GM21367 (cell line): ENCODE data around the gene SLC5A2.
A peak's percentile ranks its signal among the peaks of the same experiment; 100 is the strongest.

Experiments used
- ATAC-seq: cut with Tn5 transposase; IDR thresholded peaks from one replicate; pipeline ENCODE4 v1.9.1; 2021; ENCODE audit not compliant: unreplicated experiment

The SLC5A2 gene

DNA sequence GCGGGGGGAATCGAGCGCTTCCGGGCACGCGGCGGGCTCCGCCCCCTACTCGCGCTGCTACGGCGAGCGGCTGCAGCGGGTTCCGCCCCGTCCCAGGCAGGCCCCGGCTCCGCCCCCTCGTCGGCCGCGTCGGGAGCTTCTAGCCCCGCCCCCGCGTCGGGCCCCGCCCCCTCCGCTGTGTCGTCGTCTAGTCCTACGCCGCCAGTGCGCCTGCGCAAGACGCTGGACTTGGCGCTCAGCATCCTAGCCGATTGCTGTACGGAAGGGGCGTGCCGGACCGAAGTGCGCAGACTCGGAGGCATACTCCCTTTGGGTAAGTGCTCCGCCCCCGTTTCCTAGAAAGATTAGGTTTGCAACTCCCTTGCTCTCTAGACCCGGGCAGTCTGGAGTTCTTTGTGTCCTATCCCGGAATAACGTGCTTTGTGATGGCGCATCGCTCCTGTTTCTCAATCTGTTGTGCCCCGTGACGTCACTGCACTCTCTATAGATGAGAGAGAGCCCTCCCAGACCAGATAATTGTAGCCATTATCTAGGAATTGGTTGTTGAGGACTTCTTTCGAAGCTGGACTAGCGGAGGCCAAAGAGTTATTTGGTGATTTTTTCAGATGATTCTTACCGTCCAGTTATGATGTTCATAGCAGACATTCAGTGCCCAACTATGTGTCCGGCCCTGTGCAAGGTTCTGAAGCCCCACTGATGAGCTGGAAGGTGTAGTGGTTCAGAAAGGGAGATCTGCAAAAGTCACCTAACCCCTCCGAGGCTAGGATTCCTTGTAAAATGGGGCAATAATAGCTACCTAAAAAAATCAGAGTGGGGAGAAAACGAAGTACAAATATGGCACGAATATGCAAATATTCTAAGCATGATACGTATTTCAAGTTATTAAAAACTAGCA lies 23.0 kb upstream of the SLC5A2 start:
- ATAC-seq = peak; percentile 63

GRCh38 chr16:31460582-31461002 lies 22.3 kb upstream of the SLC5A2 start:
- ATAC-seq = no peak

- ATAC-seq = no peak
Measured at GRCh38 chr16:31461201-31461920, 21.6 kb upstream of the SLC5A2 start.

DNA sequence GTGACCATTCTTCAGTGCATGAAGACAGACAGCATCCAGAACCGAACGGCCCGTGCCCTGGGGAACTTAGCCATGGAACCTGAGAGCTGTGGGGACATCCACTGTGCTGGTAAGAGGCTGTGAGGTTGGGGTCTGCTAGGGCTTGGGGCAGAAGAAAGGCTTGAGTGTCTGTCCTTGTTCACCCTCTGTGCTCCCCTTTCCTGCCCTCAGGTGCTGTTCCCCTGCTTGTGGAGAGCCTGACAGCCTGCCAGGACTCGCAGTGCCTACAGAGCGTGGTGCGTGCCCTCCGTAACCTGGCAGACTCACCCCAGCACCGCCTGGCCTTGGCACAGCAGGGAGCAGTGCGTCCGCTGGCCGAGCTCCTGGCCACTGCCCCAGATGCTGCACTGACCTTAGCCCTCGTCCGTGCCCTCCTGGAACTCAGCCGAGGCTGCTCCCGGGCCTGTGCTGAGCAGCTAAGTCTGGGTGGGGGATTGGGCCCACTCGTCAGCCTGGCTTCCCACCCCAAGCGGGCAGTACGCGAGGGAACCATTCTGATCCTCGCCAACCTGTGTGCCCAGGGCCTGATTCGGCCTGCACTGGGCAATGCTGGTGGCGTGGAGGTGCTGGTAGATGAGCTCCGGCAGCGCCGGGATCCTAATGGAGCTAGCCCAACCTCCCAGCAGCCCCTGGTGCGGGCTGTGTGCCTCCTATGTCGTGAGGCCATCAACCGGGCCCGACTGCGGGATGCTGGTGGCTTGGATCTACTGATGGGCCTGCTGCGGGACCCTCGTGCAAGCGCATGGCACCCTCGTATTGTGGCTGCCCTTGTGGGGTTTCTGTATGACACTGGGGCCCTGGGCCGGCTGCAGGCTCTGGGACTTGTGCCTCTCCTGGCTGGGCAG lies 20.8 kb upstream of the SLC5A2 start:
- ATAC-seq = no peak

DNA sequence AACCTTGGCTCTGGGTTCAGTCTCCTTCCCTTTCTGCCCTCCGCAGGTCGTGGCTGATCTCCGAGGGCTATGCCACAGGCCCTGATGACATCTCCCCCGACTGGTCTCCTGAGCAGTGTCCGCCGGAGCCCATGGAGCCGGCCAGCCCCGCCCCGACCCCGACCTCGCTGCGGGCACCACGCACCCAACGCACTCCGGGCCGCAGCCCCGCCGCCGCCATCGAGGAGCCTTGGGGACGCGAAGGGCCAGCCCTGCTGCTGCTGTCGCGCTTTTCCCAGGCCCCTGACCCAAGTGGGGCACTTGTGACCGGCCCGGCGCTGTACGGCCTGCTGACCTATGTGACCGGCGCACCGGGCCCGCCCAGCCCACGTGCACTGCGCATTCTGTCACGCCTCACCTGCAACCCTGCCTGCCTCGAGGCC lies 18.6 kb upstream of the SLC5A2 start:
- ATAC-seq = no peak

- ATAC-seq = no peak
Measured at GRCh38 chr16:31464781-31465260, 18.1 kb upstream of the SLC5A2 start.

GRCh38 chr16:31465788-31466370 lies 17.0 kb upstream of the SLC5A2 start:
- no peak for ATAC-seq

DNA sequence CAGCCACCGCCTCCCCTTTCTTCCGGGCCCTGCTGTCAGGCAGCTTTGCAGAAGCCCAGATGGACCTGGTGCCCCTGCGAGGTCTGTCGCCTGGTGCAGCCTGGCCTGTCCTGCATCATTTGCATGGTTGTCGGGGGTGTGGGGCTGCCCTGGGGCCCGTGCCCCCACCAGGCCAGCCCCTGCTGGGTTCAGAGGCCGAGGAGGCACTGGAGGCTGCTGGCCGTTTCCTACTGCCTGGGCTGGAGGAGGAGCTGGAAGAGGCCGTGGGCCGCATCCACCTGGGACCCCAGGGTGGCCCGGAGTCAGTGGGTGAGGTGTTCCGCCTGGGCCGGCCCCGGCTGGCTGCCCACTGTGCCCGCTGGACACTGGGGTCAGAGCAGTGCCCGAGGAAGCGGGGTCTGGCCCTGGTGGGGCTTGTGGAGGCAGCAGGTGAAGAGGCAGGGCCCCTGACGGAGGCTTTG lies 16.5 kb upstream of the SLC5A2 start:
- no peak for ATAC-seq

- no peak for ATAC-seq
Measured at GRCh38 chr16:31467151-31467773, 15.7 kb upstream of the SLC5A2 start.

DNA sequence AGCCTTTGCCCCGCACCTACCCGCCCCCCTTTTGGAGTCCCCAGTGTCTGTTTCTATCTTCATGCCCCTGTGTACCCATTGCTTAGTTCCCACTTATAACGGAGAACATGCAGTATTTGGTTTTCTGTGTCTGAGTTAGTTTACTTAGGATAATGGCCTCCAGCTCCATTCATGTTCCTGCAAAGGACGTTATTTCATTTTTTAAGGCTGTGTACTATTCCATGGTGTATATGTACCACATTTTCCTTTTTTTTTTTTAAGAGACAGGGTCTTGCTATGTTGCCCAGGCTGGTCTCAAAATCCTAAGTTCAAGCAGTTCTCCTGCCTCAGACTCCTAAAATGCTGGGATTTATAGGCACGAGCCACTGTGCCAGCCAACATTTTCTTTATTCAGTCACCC lies 15.1 kb upstream of the SLC5A2 start:
- no peak for ATAC-seq

DNA sequence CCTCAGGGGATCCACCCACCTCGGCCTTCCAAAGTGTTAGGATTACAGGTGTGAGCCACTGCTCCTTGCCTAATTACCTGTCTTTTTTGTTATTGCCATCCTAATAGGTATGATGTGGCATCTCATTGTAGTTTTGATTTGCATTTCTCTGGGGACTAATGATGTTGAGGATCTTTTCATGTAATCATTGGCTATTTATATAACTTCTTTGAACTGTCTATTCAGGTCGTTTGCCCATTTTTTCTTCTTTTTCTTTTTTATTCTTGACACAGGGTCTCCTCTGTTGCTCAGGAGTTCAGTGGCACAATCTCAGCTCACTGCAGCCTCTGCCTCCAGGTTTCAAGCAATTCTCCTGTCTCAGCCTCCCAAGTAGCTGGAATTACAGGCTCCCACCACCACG lies 12.3 kb upstream of the SLC5A2 start:
- no peak for ATAC-seq

- no peak for ATAC-seq
Measured at GRCh38 chr16:31471241-31471874, 11.6 kb upstream of the SLC5A2 start.

DNA sequence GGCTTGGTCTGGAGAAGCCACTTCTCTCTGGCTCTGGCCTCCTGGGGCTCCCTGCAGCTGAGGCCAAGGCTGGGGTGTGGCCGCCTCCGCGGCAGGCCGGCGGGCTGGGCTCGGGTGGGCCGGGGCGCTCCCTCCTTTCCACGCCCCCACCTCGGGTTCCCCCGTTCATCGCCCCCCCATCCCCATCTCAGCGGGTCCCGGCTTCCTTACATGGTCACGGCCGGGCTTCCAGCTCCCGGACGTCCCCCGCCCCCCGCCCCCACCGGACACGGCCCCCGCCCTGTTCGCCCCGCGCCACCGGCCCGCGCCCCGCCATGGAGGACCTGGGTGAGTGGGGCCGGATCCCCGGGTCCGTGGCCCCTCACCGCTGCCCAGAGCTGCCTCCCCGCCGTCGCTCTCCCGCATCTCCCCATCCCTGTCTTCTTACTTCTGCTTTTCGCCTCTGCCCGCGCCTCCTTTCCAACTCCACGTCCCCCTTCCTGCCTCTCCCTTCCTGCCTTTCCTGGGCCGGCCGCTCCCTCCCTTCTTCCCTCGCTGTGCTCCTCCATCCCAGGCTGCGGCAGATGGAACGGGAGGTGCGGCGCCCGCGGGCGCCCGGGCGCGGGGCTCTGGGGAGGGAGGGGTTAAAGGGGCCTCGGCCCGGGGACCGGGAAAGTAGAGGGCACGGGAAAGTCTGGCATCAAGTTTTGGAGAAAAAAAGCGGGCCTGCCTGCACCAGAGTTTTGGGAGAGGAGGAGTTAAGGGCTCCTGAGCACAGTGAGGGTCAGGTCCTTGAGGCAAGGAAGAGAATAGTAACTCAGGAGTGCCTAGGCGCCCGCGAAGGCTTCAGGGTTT lies 10.8 kb upstream of the SLC5A2 start, which contains the start of gene TGFB1I1:
TSS of gene TGFB1I1 (plus strand) at position 278 of the 834 bp plus-strand sequence. CDS start at position 315, 37 bp downstream.
- no peak for ATAC-seq

- ATAC-seq = no peak
Measured at GRCh38 chr16:31472709-31473203, 10.2 kb upstream of the SLC5A2 start.

GRCh38 chr16:31473264-31473984 lies 9.5 kb upstream of the SLC5A2 start:
- ATAC-seq = no peak

GRCh38 chr16:31474173-31474714 lies 8.7 kb upstream of the SLC5A2 start:
- ATAC-seq = no peak
